VCaP (cell line): ENCODE measurements around the gene TDG.

Source experiments
- H3K27ac ChIP-seq: fragments of 450-650 bp; 2 replicates; pipeline ENCODE4 v1.5.1; 2017
- TF ChIP-seq, protein P1 (sequence below): fragments of 450-650 bp; conservative IDR thresholded peaks from 2 replicates; pipeline ENCODE4 v1.5.1; 2017; ENCODE audit warnings: mild to moderate bottlenecking, moderate library complexity

Gene TDG

DNA sequence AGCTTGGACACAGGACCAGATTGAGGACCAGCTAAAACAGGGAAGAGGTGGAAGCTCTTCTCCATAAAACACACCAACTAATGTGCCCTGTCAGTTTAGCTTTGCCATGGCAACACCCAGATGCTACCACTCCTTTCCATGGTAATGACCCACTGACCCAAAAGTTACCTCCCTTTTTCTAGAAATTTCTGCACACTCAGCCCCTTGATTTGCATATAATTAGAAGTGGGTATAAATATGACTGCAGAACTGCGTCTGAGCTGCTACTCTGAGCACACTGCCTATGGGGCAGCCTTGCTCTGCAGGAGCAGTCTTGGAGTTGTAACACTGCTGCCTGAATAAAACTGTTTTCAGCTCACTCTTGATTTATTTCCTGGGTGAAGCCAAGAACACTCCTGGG, 3.2 kb upstream of the TDG start:
- TF ChIP-seq, protein P1, sequence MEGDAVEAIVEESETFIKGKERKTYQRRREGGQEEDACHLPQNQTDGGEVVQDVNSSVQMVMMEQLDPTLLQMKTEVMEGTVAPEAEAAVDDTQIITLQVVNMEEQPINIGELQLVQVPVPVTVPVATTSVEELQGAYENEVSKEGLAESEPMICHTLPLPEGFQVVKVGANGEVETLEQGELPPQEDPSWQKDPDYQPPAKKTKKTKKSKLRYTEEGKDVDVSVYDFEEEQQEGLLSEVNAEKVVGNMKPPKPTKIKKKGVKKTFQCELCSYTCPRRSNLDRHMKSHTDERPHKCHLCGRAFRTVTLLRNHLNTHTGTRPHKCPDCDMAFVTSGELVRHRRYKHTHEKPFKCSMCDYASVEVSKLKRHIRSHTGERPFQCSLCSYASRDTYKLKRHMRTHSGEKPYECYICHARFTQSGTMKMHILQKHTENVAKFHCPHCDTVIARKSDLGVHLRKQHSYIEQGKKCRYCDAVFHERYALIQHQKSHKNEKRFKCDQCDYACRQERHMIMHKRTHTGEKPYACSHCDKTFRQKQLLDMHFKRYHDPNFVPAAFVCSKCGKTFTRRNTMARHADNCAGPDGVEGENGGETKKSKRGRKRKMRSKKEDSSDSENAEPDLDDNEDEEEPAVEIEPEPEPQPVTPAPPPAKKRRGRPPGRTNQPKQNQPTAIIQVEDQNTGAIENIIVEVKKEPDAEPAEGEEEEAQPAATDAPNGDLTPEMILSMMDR, result no peak
- H3K27ac ChIP-seq, result peak overlapping the region; percentile 38

DNA sequence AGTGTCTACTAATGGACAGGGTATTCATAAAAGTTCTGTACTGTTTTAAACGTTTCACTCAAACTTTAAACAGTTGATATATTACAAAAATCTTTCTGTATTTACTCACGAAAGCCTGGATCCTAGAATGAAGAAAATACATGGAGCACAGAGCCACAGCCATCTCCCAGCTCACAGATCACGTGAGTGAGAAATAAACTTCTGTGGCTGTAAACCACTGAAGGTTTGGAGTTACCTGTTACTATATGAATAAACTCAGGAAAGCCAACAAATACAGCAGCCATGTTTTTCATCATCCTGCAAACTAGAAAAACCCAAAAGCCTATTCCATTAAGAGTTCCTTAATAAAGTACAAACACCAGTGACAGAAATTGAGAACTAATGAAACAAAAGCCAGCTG, 867 bp upstream of the TDG start:
- TF ChIP-seq, protein P1, result no peak
- peak overlapping the region; percentile 92 for H3K27ac ChIP-seq

DNA sequence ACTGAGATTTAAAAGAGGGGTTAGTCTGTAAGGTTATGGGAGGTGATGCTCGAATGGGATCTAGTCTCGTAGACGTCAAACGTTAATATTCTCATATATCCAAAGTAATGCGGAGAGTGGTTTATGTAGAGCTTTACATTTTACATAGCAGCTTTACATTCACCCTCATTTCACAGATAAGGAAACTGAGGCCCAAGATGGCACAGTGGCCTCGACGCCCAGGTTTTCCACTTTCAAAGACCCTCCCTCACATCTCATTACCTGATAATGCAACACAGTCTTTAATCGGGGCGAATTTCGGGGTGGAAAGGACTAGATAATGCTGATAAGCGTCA, 450 bp upstream of the TDG start:
- H3K27ac ChIP-seq, result peak overlapping the region; percentile 92
- TF ChIP-seq, protein P1, result no peak

DNA sequence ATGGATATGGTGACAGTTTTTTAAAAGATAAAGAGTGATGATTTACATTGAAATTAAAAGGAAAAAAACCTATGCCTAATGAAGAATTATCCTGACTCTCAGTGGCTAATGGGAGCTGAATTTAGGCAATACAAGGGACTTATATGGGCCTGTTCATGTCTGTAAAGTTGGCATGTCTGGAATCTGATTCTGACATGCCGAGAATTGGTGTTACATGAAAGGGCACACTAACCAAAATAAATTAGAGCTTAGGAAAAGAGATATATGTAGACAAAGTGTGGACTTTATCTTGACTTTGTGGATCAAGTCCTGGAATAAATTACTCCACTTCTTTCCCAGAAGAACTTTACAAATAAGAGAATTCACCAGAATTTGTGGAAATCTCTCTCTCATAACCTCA, 1.1 kb downstream of the TDG start:
- TF ChIP-seq, protein P1, result no peak
- H3K27ac ChIP-seq, result peak overlapping the region; percentile 92

DNA sequence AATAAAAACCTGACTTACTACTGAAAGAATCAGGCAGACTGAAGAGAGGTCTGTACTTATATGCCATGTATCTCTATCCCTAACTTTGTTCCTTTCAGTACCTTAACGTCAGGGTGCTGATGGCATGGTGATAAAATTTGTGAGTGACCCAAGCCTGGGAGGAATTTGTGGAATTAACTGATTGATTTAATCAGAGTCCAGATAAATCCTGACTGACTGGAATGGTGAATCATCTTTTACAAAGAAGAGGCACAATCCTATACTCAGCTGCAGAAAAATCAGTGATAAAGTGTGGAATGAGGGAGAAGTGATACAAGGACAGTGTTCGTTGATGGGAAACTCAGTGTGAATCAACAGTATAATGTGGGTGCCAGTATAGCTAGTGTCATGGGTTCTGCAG, 3.7 kb downstream of the TDG start:
- TF ChIP-seq, protein P1, result no peak
- no peak overlapping the region for H3K27ac ChIP-seq

DNA sequence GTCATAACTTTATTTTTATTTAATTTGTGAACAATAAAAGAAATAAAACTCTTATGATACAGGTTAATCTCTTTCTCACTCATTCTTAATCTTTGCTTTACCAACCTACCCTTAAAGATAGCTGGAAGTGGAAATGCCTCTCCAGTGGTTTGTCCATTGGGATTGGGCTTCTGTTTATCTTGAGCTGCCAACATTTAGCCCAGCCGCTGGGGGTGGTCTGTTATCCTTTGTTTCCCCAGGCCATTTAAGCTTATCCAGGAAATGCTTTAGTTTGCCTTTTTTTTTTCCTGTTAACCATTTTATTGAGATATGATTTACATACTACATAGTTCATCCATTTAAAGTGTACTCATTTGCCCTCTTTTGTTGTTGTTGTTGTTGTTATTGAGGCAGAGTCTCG, 8.2 kb downstream of the TDG start:
- H3K27ac ChIP-seq, result no peak overlapping the region
- TF ChIP-seq, protein P1, result no peak

DNA sequence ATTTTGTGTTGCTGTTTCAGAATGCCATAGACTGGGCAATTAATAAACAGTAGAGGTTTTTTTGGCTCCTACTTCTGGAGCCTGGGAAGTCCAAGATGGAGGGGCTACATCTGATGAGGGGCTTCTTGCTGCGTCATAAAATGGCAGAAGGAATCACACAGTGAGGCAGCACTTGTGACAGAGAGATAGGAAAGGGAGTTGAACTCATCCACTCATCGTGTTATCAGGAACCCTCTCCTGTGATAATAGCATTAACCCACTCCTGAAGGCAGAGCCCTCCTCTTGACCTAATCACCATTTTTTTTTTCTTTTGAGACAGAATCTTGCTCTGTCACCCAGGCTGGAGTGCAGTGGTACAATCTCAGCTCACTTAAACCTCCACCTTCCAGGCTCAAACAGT, 9.7 kb downstream of the TDG start:
- H3K27ac ChIP-seq, result no peak overlapping the region
- TF ChIP-seq, protein P1, result no peak
